ENCODE data around the gene LPIN2.

The LPIN2 gene

GRCh38 chr18:3002732-3003131, 10.2 kb downstream of the LPIN2 start:
- no peak for DNase-seq

- DNase-seq: no peak
Observed at GRCh38 chr18:2998644-2999043, 14.3 kb downstream of the LPIN2 start.

- no peak for DNase-seq
Observed at GRCh38 chr18:2997846-2998564, 14.9 kb downstream of the LPIN2 start.

- no peak for DNase-seq
Observed at GRCh38 chr18:2997429-2997828, 15.5 kb downstream of the LPIN2 start.

- no peak for DNase-seq
Observed at GRCh38 chr18:2994603-2995432, 18.1 kb downstream of the LPIN2 start.

- no peak for DNase-seq
Observed at GRCh38 chr18:2994020-2994589, 18.8 kb downstream of the LPIN2 start.

GRCh38 chr18:2992995-2993877, 19.7 kb downstream of the LPIN2 start:
- no peak for DNase-seq

- no peak for DNase-seq
Observed at GRCh38 chr18:2990956-2991640, 21.8 kb downstream of the LPIN2 start.

- DNase-seq: no peak
Observed at GRCh38 chr18:2987876-2988790, 24.8 kb downstream of the LPIN2 start.

- DNase-seq: no peak
Observed at GRCh38 chr18:2986150-2986865, 26.6 kb downstream of the LPIN2 start.

- no peak for DNase-seq
Observed at GRCh38 chr18:2985628-2986027, 27.3 kb downstream of the LPIN2 start.

GRCh38 chr18:2984703-2985261, 28.2 kb downstream of the LPIN2 start:
- DNase-seq: no peak

GRCh38 chr18:2984091-2984490, 28.9 kb downstream of the LPIN2 start:
- DNase-seq: no peak

GRCh38 chr18:2983296-2983695, 29.6 kb downstream of the LPIN2 start:
- no peak for DNase-seq

- DNase-seq: no peak
Observed at GRCh38 chr18:2982452-2983269, 30.3 kb downstream of the LPIN2 start.

GRCh38 chr18:2982022-2982421, 30.9 kb downstream of the LPIN2 start:
- no peak for DNase-seq

- no peak for DNase-seq
Observed at GRCh38 chr18:2981212-2981728, 31.7 kb downstream of the LPIN2 start.

GRCh38 chr18:2979871-2980790, 32.8 kb downstream of the LPIN2 start:
- peak; percentile 18 for DNase-seq
